NCI-H146 (cell line): ENCODE measurements around the gene NOL12.
A peak's percentile ranks its signal among the peaks of the same experiment; 100 is the strongest.

ENCODE experiments used
- DNase-seq: peaks from one replicate; lab custom pipeline; 2025; lab: John Stamatoyannopoulos, UW

NOL12 gene

DNA sequence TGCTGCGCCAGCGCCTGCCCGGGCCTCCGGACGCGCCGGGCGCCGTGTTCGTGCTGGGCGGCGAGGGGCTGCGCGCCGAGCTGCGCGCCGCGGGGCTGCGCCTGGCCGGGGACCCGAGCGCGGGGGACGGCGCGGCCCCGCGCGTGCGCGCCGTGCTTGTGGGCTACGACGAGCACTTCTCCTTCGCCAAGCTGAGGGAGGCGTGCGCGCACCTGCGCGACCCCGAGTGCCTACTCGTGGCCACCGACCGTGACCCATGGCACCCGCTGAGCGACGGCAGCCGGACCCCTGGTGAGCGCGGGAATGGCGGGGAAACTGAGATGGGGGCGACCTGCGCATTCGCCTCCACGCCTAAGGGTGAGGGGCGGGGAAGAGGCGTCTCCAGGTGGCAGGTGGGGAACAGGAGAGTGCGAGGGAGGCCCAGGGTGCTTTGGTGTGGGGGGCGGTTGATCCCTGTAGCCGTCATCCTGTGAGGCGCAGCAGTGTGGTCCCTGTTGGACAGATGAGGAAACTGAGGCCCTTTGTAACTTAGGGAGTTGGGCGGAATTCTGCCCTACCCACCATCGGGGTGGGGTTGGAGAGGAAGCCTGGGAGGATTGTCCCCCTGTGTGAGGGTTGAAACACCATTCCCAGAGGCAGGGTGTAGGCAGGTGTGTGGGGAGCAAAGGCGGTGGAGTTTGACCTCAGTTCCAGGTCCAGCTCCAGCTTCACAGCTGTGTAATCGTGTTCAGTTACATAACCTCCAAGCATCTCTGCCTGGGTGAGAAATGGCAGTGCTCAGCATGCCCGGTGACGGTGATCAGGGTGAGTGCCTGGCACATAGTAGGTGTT is 26.9 kb upstream of the NOL12 start:
- peak; percentile 41 for DNase-seq

DNA sequence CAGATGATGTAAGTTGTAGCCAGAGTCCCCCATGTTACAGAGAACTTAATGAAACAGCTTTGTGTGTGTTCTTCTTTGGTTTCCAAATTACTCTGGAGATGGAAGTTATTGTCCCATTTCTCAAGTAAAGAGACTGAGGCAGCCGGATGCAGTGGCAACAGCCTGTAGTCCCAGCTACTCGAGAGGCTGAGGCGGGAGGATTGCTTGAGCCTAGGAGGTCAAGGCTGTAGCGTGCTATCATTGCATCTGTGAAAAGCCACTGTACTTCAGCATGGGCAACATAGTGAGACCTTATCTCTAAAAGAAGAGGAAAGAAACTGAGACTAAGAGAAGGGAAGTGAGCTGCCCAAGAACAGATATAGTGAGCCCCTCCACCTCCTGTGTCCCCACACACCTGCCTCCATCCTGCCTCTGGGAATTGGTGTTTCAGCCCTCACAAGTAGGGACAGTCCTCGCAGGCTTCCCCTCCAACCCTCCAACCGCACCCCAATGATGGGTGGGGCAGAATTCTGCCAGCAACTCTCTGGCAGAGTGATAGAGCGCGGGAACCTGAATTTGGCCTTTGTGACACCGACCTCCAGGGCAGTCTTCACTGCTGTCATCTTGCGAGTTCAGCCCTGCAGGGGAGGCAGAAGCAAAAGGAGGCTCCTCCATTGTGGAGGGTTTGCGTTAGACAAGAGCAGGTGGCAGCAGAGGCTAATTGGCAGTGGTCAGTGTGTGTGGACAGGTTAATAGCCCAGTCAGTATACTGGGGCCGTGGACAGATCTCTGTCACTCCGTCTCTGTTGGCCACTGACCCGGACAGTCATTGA is 26.0 kb upstream of the NOL12 start:
- no peak for DNase-seq

DNA sequence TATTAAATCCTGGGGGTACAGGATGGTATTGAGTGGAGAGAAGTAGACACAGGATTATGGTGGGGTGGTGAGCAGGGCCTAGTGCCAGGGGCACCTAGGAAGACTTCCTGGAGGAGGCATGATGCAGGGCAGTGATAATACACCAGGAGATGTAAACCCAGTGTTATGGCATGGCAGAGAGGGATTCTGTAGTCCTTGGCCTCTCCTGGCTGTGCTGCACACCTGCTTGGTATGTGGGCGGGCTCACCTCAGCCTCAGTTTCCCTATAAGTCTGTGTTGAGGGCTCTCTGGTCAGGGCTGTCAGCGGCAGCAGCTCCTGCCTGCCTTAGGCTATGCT is 25.5 kb upstream of the NOL12 start:
- DNase-seq = no peak

GRCh38 chr22:37661160-37661924 is 24.8 kb upstream of the NOL12 start:
- DNase-seq = peak; percentile 55

GRCh38 chr22:37662039-37662438 is 24.1 kb upstream of the NOL12 start:
- no peak for DNase-seq

DNA sequence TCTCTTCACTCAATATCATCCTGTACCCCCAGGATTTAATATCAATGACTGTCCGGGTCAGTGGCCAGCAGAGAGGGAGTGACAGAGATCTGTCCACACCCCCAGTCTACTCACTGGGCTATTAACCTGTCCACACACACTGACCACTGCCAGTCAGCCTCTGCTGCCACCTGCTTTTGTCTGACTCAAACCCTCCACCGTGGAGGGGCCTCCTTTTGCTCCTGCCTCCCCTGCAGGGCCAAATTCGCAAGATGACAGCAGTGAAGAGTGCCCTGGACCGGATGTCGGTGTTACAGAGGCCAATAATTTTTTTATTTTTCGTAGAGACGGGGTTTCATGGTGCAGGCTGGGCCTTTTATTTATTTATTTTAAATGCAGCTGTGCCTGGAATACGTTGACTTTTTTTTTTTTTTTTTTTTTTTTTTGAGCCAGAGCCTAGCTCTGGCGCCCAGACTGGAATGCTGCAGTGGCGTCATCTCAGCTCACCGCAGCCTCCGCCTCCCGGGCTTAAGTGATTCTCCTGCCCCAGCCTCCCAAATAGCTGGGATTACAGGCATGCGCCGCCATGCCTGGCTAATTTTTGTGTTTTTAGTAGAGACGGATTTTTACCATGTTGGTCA is 22.5 kb upstream of the NOL12 start:
- DNase-seq = no peak

GRCh38 chr22:37664249-37665101 is 21.7 kb upstream of the NOL12 start:
- no peak for DNase-seq

DNA sequence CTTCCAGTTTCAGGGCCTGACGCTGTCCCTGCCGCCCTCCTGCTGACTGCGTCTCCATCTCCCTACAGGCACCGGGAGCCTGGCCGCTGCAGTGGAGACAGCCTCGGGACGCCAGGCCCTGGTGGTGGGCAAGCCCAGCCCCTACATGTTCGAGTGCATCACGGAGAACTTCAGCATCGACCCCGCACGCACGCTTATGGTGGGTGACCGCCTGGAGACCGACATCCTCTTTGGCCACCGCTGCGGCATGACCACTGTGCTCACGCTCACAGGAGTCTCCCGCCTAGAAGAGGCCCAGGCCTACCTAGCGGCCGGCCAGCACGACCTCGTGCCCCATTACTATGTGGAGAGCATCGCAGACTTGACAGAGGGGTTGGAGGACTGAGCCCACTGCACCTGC is 20.7 kb upstream of the NOL12 start:
- DNase-seq = no peak

DNA sequence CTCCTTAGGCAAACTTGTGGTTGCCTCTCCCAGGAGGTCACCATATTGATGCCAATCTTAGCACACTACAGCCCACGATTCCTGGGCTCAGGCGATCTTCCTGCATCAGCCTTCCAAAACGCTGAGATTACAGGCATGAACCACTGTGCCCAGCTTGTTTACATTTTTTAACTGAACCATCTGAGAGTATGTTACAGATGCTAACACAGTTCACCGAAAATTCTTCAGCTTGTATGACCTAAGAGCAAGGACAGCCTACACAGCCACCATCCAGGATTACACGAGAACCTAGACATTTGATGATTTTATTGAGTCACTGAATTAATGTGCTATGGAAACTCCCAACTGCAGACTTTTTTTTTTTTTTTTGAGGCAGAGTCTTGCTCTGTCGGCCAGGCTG is 16.6 kb upstream of the NOL12 start:
- no peak for DNase-seq

- DNase-seq = no peak
Measured at GRCh38 chr22:37672206-37672919, 13.8 kb upstream of the NOL12 start.

GRCh38 chr22:37672920-37673455 is 13.2 kb upstream of the NOL12 start:
- no peak for DNase-seq

DNA sequence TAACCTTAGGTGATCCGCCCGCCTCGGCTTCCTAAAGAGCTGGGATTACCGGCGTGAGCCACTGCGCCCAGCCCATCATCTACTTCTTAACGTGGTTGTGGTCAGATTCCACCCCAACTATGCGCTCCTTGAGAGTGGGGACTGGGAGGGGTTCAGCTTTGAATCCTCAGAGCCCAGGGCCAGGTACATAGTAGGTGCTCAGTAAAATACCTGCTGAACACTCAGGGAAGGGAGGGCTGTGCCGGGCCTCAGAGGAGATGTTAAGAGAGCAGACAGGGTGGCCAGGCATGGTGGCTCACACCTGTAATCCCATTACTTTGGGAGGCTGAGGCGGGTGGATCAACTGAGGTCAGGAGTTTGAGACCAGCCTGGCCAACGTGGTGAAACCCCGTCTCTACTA is 11.9 kb upstream of the NOL12 start:
- no peak for DNase-seq

- peak; percentile 39 for DNase-seq
Measured at GRCh38 chr22:37674951-37675929, 10.9 kb upstream of the NOL12 start, which contains the start of gene LGALS1. TSS of gene LGALS1 (plus strand) at chr22:37675636. CDS start at chr22:37675703, 67 bp downstream.

DNA sequence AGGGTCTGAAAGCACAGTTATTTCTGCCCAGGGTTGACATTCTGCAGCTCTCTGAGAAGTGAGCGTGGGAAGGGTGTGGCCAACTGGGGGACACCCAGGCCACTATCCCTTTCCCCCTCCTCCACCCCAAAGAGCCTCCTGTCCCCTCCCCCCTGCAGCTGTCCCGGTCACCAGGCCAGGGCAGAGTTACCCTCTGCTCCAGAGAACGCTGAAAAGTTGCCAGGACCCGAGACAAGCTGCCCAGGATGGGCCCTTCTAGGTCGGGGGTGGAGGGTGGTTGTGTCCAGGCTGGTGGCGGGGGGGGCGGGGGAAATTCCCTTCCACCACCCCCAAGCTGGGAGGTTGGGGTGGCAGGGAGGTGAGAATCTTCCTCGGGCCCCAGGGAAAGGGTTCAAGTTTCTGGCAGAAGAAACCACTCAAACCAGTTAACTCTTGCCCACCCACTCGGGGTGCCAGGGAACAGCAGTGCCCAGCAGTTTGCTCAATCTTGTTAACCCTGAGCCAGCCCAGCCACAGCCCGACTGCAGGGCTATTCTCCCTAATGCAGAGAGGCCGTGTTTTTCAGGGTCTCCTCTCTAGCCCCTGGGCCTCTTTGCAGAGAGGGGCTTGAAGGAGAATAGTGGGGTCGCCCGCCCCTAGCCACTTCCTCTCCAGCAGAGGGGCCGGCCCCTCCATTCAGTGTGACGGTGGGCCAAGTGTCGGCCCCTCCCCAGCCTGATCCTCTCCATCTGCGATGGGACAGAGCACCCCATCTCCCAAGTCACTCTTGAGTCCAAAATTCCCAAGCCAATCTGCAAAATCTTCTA is 10.0 kb upstream of the NOL12 start:
- no peak for DNase-seq

DNA sequence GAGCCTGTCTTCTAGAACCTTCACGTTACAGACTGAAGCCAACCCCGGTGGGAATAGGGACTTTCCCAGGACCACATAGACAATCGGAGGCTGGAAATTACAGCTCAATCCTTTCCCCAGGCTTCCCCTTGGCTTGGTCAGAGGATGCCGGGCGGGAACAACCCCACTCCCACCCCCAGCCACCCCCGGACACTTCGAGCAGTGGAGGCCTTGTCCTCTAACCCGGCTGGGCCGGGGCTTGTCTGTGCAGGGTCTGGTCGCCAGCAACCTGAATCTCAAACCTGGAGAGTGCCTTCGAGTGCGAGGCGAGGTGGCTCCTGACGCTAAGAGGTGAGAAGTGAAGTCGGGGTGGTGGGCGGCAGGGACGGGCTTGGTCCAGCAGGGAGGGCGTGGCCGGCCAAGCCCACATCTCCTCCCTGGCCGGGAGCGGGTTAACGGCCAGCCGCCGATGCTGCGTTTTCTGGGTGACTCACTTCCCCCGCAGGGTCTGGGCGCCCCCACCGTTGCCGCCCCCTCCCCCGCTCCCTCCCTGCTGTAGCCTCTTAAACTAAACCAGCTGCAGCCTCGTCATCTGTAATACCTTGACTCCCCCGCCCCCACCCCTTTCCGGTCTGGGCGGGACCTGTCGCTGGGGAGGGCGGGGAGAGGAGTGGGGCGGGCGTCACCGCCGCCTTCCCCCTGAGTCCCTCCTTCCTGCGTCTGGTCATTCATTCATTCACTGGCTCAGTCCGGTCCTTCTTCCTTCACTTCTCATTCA is 9.2 kb upstream of the NOL12 start:
- DNase-seq = peak; percentile 78

GRCh38 chr22:37677493-37677974 is 8.6 kb upstream of the NOL12 start:
- no peak for DNase-seq

- no peak for DNase-seq
Measured at GRCh38 chr22:37678372-37678771, 7.8 kb upstream of the NOL12 start.
